Gastrocnemius medialis (tissue), 4 donors: Measurements from ENCODE around the gene HRH2. TPM values are rescaled to one million over a fixed set of nuclear protein-coding genes. Genes with fewer than 3 reads are reported as not detected.

Experiments used
- ATAC-seq, 2 donors: fragments of 150-250 bp; one replicate each; pipeline ENCODE4 v1.9.1; 2016
- DNase-seq, 2 donors: peaks; one replicate each; pipeline ENCODE4 v3.0.0-alpha.2; 2019
- H3K27ac ChIP-seq, 4 donors: fragments of 200-600 bp; sonication (generic); 1 replicate in 1 of 4; 2 replicates in 3 of 4; pipeline ENCODE4 v1.5.1; 2016 to 2018; ENCODE audit warnings: mild to moderate bottlenecking in 2 of 4, moderate library complexity in 1 of 4
- H3K27me3 ChIP-seq, 3 donors: fragments of 200-600 bp; sonication (generic) in 2 of 3; 1 replicate in 1 of 3; 2 replicates in 2 of 3; pipeline versions ENCODE4 v1.5.1 to v1.6.0; 2016 to 2019; ENCODE audit warnings: mild to moderate bottlenecking in 1 of 3, moderate library complexity in 1 of 3
- H3K36me3 ChIP-seq, 2 donors: fragments of 200-600 bp; sonication (generic) in 1 of 2; one replicate each; pipeline ENCODE4 v1.5.1; 2017 to 2018
- H3K4me1 ChIP-seq, 2 donors: fragments of 200-600 bp; sonication (generic) in 1 of 2; one replicate each; pipeline ENCODE4 v1.5.1; 2016 to 2017; ENCODE audit warnings: mild to moderate bottlenecking in 2 of 2
- H3K4me3 ChIP-seq, 4 donors: fragments of 200-600 bp; sonication (generic) in 3 of 4; 1 replicate in 1 of 4; 2 replicates in 3 of 4; pipeline ENCODE4 v1.5.1; 2016 to 2019; ENCODE audit warnings: mild to moderate bottlenecking in 2 of 4
- H3K9me3 ChIP-seq, 3 donors: fragments of 200-600 bp; sonication (generic) in 2 of 3; 1 replicate in 1 of 3; 2 replicates in 2 of 3; pipeline ENCODE4 v1.5.1; 2016 to 2019
- POLR2A ChIP-seq, 2 donors: fragments of 450-650 bp; IDR thresholded peaks; one replicate each; pipeline ENCODE4 v1.6.1; 2017; ENCODE audit warnings: antibody characterized with exemption in 2 of 2, mild to moderate bottlenecking in 2 of 2, moderate library complexity in 2 of 2
- in situ Hi-C, 4 donors: fragments of 200-750 bp; cut with MboI; loops; one replicate each; pipeline versions ENCODE4 v1.15.0 to v1.8.0; 2017; ENCODE audit warnings: low sequenced_read_pairs in 4 of 4
- intact Hi-C: fragments of 100-400 bp; cut with DNase I; formaldehyde crosslinking; loops from one replicate; pipeline ENCODE4 v1.15.1; 2023; ENCODE audit warnings: low total_unique reads
- total RNA-seq, 4 donors: library from RNA; depleted of rRNA; stranded (reverse); fragments of >200 nt; gene quantifications; one replicate each; pipeline versions ENCODE4 v1.1.0 to v1.2.3, GENCODE V29; 2016
- TF ChIP-seq, protein P1 (sequence below), 5 experiments: fragments of 450-650 bp in 3 of 5; fragments of 200-600 bp in 2 of 5; sonication (generic) in 2 of 5; IDR thresholded peaks in 4 of 5; conservative IDR thresholded peaks in 1 of 5; 1 replicate in 4 of 5; 2 replicates in 1 of 5; pipeline ENCODE4 v1.5.1; 2016 to 2019; ENCODE audit warnings: antibody characterized with exemption in 5 of 5, mild to moderate bottlenecking in 3 of 5, moderate library complexity in 3 of 5

The HRH2 gene
- total RNA-seq, 4 donors from 2014 or later: 0.44 to 1.6 (median 0.76) TPM

DNA sequence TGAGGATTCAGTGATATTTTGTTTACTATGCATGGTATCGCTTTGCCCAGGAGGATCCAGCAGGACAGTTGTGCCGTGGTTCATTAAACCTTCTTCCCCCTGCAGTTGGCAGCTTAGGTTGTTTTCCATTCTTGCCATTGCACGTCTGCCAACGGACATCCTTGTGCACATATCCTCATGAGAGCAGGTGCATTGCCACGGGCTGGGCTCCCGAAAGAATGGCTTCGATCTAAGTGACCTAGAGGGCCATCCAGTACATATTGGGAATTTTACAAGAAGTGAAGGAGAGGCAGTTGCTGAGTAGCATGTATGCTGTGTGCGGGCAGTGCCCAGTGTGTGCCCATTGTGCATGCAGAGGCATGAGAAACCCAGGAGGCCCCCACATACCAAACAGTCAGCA, 22.1 kb downstream of the HRH2 start:
- Histone ChIP-seq H3K36me3 (no peaks in the 10 kb centered on the region), H3K27ac (no peak overlapping the region), H3K9me3 (no peaks in the 10 kb centered on the region), H3K27me3 (no peaks in the 10 kb centered on the region), H3K4me1 (peaks cover 19 to 20% of the 10 kb centered on the region in 2 donors), H3K4me3 (no peak overlapping the region)
- TF ChIP-seq, protein P1, sequence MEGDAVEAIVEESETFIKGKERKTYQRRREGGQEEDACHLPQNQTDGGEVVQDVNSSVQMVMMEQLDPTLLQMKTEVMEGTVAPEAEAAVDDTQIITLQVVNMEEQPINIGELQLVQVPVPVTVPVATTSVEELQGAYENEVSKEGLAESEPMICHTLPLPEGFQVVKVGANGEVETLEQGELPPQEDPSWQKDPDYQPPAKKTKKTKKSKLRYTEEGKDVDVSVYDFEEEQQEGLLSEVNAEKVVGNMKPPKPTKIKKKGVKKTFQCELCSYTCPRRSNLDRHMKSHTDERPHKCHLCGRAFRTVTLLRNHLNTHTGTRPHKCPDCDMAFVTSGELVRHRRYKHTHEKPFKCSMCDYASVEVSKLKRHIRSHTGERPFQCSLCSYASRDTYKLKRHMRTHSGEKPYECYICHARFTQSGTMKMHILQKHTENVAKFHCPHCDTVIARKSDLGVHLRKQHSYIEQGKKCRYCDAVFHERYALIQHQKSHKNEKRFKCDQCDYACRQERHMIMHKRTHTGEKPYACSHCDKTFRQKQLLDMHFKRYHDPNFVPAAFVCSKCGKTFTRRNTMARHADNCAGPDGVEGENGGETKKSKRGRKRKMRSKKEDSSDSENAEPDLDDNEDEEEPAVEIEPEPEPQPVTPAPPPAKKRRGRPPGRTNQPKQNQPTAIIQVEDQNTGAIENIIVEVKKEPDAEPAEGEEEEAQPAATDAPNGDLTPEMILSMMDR (IDR thresholded peaks at IDR 0.05 in 4 of 5, conservative IDR thresholded peaks at IDR 0.05 in 1 of 5): no peak
- no peak for TF ChIP-seq POLR2A (IDR thresholded peaks at IDR 0.05)
- ATAC-seq (no peak), DNase-seq (no peak)
- intact Hi-C loops (loop anchor here (5.0 kb wide), 1 partner anchor 108 kb away; no protein-coding TSS in a partner anchor), in situ Hi-C loops (no loop called here)

DNA sequence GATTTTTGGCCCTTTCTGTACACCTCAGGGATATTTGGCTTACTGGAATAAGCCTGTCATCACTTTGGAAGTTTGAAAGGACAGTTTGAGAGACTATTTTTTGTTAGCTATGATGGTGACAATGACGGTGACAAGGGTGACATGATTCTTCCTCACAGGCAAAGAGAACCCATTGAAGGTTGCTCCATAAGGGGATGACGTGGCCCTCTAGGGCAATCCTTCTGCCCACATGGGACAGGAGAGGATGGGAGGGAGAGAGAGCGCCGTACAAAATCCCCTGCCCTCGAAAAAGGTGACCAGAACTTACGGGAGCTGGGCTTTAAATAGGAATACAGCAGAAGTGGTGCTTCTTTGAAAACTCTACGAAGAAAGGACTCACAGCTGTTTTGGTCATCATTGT, 22.6 kb downstream of the HRH2 start:
- DNase-seq: no peak
- ATAC-seq: no peak

DNA sequence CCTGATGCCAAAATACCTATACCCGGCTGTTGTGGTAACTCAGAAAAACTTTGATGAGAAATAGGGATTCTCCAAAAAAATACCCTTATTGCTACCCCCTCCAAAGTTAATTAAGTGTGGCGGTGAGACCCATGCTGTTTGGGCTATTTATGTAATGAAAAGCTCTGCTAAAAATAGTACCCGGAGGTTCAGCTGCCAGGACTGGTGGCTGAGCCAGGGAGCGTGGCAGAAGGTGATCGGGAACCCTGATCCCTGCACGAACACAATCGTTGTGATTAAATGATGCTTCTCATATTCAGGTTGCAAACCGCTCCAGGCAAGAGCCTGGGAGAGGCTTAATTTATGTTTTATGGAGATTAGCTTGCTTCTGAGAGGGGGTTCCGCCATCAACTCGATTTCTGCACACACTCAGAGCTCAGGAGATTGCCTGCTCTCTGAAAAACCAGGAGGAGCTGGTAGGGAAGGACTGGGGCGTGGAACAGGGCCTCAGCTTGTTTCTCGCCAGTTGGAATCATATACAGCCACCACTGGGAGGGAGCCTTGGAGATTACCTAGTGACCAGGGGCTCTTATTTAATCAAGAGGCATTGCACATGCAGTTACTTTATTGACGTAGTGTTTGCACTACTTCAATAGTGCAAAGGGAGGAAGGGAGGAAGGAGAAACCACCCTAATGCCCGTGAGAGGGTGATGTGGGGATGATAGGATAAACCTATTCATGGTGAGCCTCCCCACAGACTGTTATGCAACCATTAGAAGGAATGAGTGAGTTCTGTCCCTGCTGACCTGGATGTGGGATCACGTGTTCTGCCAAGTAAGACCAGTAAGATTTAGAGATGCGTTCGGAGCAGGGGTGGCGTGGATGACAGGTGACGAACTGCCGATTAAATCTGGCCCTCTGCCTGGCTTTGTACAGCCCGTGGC, 23.4 kb downstream of the HRH2 start:
- in situ Hi-C loops: no loop called here
- DNase-seq (no peak), ATAC-seq (peak; percentile 29 to 58)
- no peaks in the 10 kb centered on the region for H3K27me3 ChIP-seq
- H3K9me3 ChIP-seq: no peaks in the 10 kb centered on the region
- peaks cover 19 to 20% of the 10 kb centered on the region in 2 donors for H3K4me1 ChIP-seq
- peak overlapping the region in 1 of 4 donors; percentile 16 for H3K27ac ChIP-seq
- intact Hi-C loops: loop anchor here (5.0 kb wide), 1 partner anchor 109 kb away; no protein-coding TSS in a partner anchor
- no peaks in the 10 kb centered on the region for H3K36me3 ChIP-seq
- TF ChIP-seq, protein P1 (IDR thresholded peaks at IDR 0.05 in 4 of 5, conservative IDR thresholded peaks at IDR 0.05 in 1 of 5): no peak
- no peak for TF ChIP-seq POLR2A (IDR thresholded peaks at IDR 0.05)
- peak overlapping the region in 2 of 4 donors; percentile 5 to 28 for H3K4me3 ChIP-seq

More for the DNA sequence above, 22.6 kb downstream of the HRH2 start:
- no peaks in the 10 kb centered on the region for H3K36me3 ChIP-seq
- peak overlapping the region in 1 of 4 donors; percentile 16 for H3K27ac ChIP-seq
- no peak overlapping the region for H3K4me3 ChIP-seq
- no peaks in the 10 kb centered on the region for H3K27me3 ChIP-seq
- TF ChIP-seq, protein P1 (IDR thresholded peaks at IDR 0.05 in 4 of 5, conservative IDR thresholded peaks at IDR 0.05 in 1 of 5): no peak
- TF ChIP-seq POLR2A (IDR thresholded peaks at IDR 0.05): no peak
- in situ Hi-C loops: no loop called here
- intact Hi-C loops: loop anchor here (5.0 kb wide), 1 partner anchor 108 kb away; no protein-coding TSS in a partner anchor
- H3K4me1 ChIP-seq: peaks cover 19 to 20% of the 10 kb centered on the region in 2 donors
- no peaks in the 10 kb centered on the region for H3K9me3 ChIP-seq

DNA sequence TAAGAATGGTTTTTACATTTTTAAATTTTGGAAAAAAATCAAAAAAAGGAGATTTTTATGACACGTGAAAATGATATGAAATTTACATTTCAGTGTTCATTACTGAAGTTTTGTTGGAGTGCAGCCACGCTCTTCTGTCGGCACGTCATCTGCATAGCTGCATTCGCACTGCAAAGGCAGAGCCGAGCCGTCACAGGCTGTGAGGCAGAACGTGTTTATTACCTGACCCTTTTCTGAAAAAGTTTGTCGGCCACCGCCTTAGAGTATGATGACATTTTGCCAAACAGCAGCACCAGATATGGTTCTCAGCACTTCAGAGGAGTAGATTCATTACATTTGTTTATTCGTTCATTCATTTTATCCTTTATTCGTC, 24.1 kb downstream of the HRH2 start:
- in situ Hi-C loops (no loop called here), intact Hi-C loops (loop anchor here (5.0 kb wide), 1 partner anchor 110 kb away; no protein-coding TSS in a partner anchor)
- Histone ChIP-seq H3K9me3 (no peaks in the 10 kb centered on the region), H3K27ac (no peak overlapping the region), H3K4me1 (peaks cover 19 to 25% of the 10 kb centered on the region in 2 donors), H3K4me3 (peak overlapping the region in 2 of 4 donors; percentile 5 to 28), H3K27me3 (no peaks in the 10 kb centered on the region), H3K36me3 (no peaks in the 10 kb centered on the region)
- ATAC-seq (no peak), DNase-seq (no peak)
- no peak for TF ChIP-seq POLR2A (IDR thresholded peaks at IDR 0.05)
- TF ChIP-seq, protein P1 (IDR thresholded peaks at IDR 0.05 in 4 of 5, conservative IDR thresholded peaks at IDR 0.05 in 1 of 5): no peak
